Adrenal gland (tissue), 12 donors: Measurements from ENCODE around the gene ARHGAP33. TPM values are rescaled to one million over a fixed set of nuclear protein-coding genes. Genes with fewer than 3 reads are reported as not detected.
A peak's percentile ranks its signal among the peaks of the same experiment; 100 is the strongest.

Source experiments
- DNase-seq, 7 donors: peaks; one replicate each; pipeline ENCODE4 v3.0.0-alpha.2; 2019 to 2020
- H3K27ac ChIP-seq, 5 donors: fragments of 200-600 bp; sonication (generic) in 4 of 5; 1 replicate in 3 of 5; 2 replicates in 2 of 5; pipeline versions ENCODE4 v1.5.1 to v1.8.0; 2016 to 2020; ENCODE audit warnings: mild to moderate bottlenecking in 1 of 5
- H3K27me3 ChIP-seq: fragments of 200-600 bp; 2 replicates; pipeline ENCODE4 v1.8.0; 2021
- H3K36me3 ChIP-seq, 2 donors: fragments of 200-600 bp; replicated peaks in 1 of 2; 1 replicate in 1 of 2; 2 replicates in 1 of 2; pipeline versions ENCODE4 v1.5.1 to v1.8.0; 2018 to 2022
- H3K4me1 ChIP-seq, 2 donors: fragments of 200-600 bp; replicated peaks in 1 of 2; 1 replicate in 1 of 2; 2 replicates in 1 of 2; pipeline versions ENCODE4 v1.5.1 to v1.8.0; 2018 to 2021
- H3K4me3 ChIP-seq, 4 donors: fragments of 200-600 bp; sonication (generic) in 3 of 4; one replicate each; pipeline ENCODE4 v1.5.1; 2016 to 2018
- H3K9me3 ChIP-seq, 3 donors: fragments of 200-600 bp; sonication (generic) in 1 of 3; replicated peaks in 1 of 3; 1 replicate in 2 of 3; 2 replicates in 1 of 3; pipeline versions ENCODE4 v1.5.1 to v1.8.0; 2016 to 2021
- POLR2A ChIP-seq, 2 donors: fragments of 450-650 bp; IDR thresholded peaks; one replicate each; pipeline ENCODE4 v1.6.1; 2017; ENCODE audit warnings: antibody characterized with exemption in 2 of 2, mild to moderate bottlenecking in 2 of 2, moderate library complexity in 1 of 2
- WGBS, 4 donors: extraction: QIAGEN DNeasy Blood & Tissue Kit in 2 of 4; methylation state at CpG; one replicate each; pipeline versions ENCODE4 v1.1.5 to v1.1.7; 2013 to 2017; 5-methylcytosine and 5-hydroxymethylcytosine counted together
- intact Hi-C, 2 donors: fragments of 100-400 bp; cut with DNase I; formaldehyde crosslinking; loops; one replicate each; pipeline versions ENCODE4 v1.14.1 to v1.15.0; 2022 to 2023
- polyA plus RNA-seq, 3 donors: library from polyadenylated mRNA; stranded (reverse); fragments of 200-250 nt in 2 of 3; fragments of 350-450 nt in 1 of 3; fragmentation: Illumina TruSeq in 1 of 3; extraction: RNeasy Lipid Tissue Mini Kit (QIAGEN cat#74804) in 1 of 3; gene quantifications; one replicate each; pipeline ENCODE4 v1.2.3, GENCODE V29; 2013 to 2014
- total RNA-seq, 9 donors: library from RNA; depleted of rRNA in 4 of 9; stranded (reverse); fragments of >200 nt in 4 of 9; fragments of 120-200 nt in 1 of 9; fragmentation: NEBNext Ultra II Directional in 1 of 9; extraction: Animal tissue kit (Norgen Biotek cat#: 25700) in 1 of 9; gene quantifications; one replicate each; pipeline versions ENCODE4 v1.1.0 to v1.2.4, GENCODE V29; 2013 to 2023
- TF ChIP-seq, protein P1 (sequence below), 6 experiments: fragments of 450-650 bp in 4 of 6; fragments of 200-600 bp in 2 of 6; sonication (generic) in 1 of 6; IDR thresholded peaks; 1 replicate in 5 of 6; 2 replicates in 1 of 6; pipeline versions ENCODE4 v1.5.1 to v1.8.0; 2016 to 2021; ENCODE audit warnings: antibody characterized with exemption in 6 of 6, mild to moderate bottlenecking in 2 of 6, moderate library complexity in 1 of 6
- donor health status: healthy with polysubstance abuse.
- donor health status: Bipolar disorder and iron deficiency.
- donor health status: DM: yes; HTN: yes; CAD: no.
- donor health status: DM: no; HTN: no; CAD: no.
- donor health status: DM: no; HTN: no; CAD: no.
- donor health status: DM: yes; HTN: yes; CAD: no.

Gene ARHGAP33
- total and polyA plus RNA-seq, 12 donors = 0.54 to 90.3 (median 5.5) TPM

DNA sequence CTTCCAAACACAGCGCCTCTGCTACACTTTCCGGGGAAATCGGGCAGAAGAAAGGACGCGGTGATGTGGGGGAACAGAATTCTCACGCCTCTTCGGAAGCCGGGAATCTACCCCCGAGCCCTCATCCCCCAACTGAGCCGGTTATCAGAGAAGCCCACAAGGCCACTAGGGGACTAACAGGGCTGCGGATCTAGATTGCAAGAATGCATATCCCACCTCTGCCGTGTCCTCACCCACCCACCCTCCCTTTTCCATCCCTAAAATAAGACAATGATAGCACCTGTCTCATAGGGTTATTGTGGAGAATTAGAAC is 34.2 kb upstream of the ARHGAP33 start:
- intact Hi-C loops = no loop called here
- Histone ChIP-seq H3K27me3 (no peaks in the 10 kb centered on the region), H3K4me3 (peak overlapping the region in 2 of 4 donors; percentile 11 to 59), H3K27ac (peak overlapping the region; percentile 68 to 95 (median 86)), H3K36me3 (peaks cover 0 to 31% of the 10 kb centered on the region in 2 donors), H3K9me3 (no peaks in the 10 kb centered on the region), H3K4me1 (peaks cover 21 to 38% of the 10 kb centered on the region in 2 donors)
- WGBS, 4 donors = 3 to 4% (median 4%) methylated on average over 5 to 12 of the region's 12 CpGs
- TF ChIP-seq POLR2A (IDR thresholded peaks at IDR 0.05) = no peak
- TF ChIP-seq, protein P1, sequence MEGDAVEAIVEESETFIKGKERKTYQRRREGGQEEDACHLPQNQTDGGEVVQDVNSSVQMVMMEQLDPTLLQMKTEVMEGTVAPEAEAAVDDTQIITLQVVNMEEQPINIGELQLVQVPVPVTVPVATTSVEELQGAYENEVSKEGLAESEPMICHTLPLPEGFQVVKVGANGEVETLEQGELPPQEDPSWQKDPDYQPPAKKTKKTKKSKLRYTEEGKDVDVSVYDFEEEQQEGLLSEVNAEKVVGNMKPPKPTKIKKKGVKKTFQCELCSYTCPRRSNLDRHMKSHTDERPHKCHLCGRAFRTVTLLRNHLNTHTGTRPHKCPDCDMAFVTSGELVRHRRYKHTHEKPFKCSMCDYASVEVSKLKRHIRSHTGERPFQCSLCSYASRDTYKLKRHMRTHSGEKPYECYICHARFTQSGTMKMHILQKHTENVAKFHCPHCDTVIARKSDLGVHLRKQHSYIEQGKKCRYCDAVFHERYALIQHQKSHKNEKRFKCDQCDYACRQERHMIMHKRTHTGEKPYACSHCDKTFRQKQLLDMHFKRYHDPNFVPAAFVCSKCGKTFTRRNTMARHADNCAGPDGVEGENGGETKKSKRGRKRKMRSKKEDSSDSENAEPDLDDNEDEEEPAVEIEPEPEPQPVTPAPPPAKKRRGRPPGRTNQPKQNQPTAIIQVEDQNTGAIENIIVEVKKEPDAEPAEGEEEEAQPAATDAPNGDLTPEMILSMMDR (IDR thresholded peaks at IDR 0.05) = peak in 1 of 6 experiments; percentile 16
- no peak for DNase-seq

DNA sequence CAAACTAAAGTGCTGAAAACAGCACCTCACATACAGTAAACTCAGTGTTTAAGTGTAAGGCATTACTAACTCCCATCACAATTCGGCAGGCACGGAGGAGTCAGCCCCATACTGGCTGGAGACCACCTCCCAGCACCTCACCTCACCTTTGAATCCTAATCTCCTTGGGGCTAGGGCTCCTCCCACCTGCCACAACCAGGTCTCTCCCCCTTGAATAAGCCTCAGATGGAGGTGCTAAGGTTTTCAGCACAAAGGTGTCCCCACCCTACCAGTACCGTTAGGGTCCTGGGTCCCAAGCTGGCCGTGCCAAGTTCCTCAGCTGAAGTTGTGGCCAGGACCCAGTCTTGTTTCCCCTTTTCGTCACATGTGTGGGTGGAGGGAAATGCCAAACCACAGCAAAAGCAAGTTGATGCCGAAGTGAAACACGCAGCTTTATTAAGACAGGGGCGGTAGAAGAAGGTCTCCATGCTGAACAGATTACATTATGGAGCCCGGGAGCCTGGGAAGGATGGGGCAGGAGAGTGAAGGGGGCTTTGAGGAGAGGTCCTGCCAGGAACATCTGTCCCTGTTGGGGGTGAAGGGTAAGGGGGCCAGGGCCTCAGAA is 33.1 kb upstream of the ARHGAP33 start, which contains the start of gene IGFLR1:
TSS of gene IGFLR1 (minus strand) at position 332 of the 604 bp plus-strand sequence. CDS start 1,272 bp downstream, outside the sequence.
- WGBS, 4 donors = 72 to 86% (median 76%) methylated on average over 9 of the region's 9 CpGs
- DNase-seq = peak in 1 of 7 donors; percentile 64
- intact Hi-C loops = no loop called here
- Histone ChIP-seq H3K27me3 (no peaks in the 10 kb centered on the region), H3K27ac (peak within 1 kb of the TSS in 4 of 5 donors; percentile 3 to 88 (median 77)), H3K9me3 (no peaks in the 10 kb centered on the region), H3K4me3 (peak within 1 kb of the TSS in 1 of 4 donors; percentile 59), H3K4me1 (peaks cover 25 to 45% of the 10 kb centered on the region in 2 donors), H3K36me3 (peaks cover 0 to 21% of the 10 kb centered on the region in 2 donors)
- TF ChIP-seq, protein P1 (IDR thresholded peaks at IDR 0.05) = no peak
- no peak for TF ChIP-seq POLR2A (IDR thresholded peaks at IDR 0.05)

DNA sequence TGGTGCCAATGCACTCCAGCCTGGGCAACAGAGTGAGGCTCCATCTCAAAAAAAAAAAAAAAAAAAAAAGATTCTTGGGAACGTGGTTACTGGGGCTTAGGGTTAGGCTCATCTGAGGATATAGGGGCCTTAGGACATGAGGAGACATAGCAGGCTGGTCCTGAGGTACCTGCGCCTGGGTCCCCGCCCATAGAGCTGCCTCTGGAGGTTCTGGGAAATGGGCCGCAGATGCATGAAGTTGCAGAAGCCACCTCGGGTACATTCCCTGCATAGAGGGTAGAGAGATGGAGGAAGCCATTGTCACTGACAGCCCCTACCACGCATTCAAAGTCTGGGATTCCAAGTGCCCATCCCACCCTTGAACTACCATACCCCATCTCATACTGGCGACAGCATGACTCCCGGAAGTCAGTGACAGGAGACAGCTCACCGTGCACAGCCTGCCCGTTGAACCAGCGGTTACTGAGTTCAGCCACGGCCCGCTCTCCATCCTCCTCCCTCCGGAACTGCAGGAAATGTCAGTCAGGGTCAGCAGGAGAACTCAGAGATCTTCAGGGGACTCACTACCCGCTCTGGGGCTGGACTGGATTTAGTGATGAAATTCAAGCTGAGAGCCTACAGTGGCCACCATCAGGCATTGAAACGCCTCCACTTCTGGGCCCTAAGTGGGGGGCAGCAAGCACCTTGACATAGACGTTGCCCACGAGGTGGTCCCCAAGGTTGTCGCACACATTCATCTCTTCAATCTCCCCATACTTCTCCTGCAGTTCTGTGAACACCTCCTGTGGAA is 31.5 kb upstream of the ARHGAP33 start:
- DNase-seq = peak in 1 of 7 donors; percentile 34
- TF ChIP-seq, protein P1 (IDR thresholded peaks at IDR 0.05) = no peak
- TF ChIP-seq POLR2A (IDR thresholded peaks at IDR 0.05) = no peak
- H3K36me3 ChIP-seq = peaks cover 0 to 5% of the 10 kb centered on the region in 2 donors
- H3K27me3 ChIP-seq = no peaks in the 10 kb centered on the region
- H3K4me1 ChIP-seq = peaks cover 28 to 50% of the 10 kb centered on the region in 2 donors
- WGBS, 4 donors = 86 to 91% (median 89%) methylated on average over 18 to 19 of the region's 19 CpGs
- intact Hi-C loops = no loop called here
- H3K27ac ChIP-seq = peak overlapping the region in 2 of 5 donors; percentile 100
- no peaks in the 10 kb centered on the region for H3K9me3 ChIP-seq
- peak overlapping the region in 1 of 4 donors; percentile 89 for H3K4me3 ChIP-seq
